ENCODE data around the gene PCDHB4. TPM values are rescaled to one million over a fixed set of nuclear protein-coding genes. Genes with fewer than 3 reads are reported as not detected.
"Not testable (repeated sequence)": the region's sequence is repeated elsewhere in the genome, so short reads cannot be mapped to it uniquely, and the experiment has no call there.

Gene PCDHB4
- polyA plus RNA-seq, 4 donors, result 0.64 to 0.96 TPM; not detected in 2

GRCh38 chr5:141127305-141127704, 5.7 kb downstream of the PCDHB4 start:
- Histone ChIP-seq H3K9me3 (ENCODE audit: control insufficient read depth in 2 of 2, insufficient read depth in 1 of 2, low read depth in 1 of 2, low read length in 1 of 2) (peaks cover 0 to 9% of the 10 kb centered on the region in 2 donors), H3K36me3 (ENCODE audit: control insufficient read depth in 3 of 3, insufficient read depth in 2 of 3, low read depth in 1 of 3, low read length in 3 of 3) (no peaks in the 10 kb centered on the region), H3K4me3 (ENCODE audit: low read depth in 1 of 3, low read length in 3 of 3) (no peak overlapping the region), H3K4me1 (ENCODE audit: control insufficient read depth in 3 of 3, insufficient read depth in 2 of 3, low read depth in 1 of 3, low read length in 2 of 3) (no peaks in the 10 kb centered on the region), H3K27ac (ENCODE audit: low read depth in 1 of 3, low read length in 2 of 3) (no peak overlapping the region), H3K27me3 (ENCODE audit: control insufficient read depth in 3 of 3, insufficient read depth in 3 of 3, low read length in 3 of 3) (no peaks in the 10 kb centered on the region)
- FAIRE-seq (no peak), DNase-seq (no peak)
- WGBS, 3 donors, result 88 to 95% (median 95%) methylated on average over 1 of the region's 1 CpG

DNA sequence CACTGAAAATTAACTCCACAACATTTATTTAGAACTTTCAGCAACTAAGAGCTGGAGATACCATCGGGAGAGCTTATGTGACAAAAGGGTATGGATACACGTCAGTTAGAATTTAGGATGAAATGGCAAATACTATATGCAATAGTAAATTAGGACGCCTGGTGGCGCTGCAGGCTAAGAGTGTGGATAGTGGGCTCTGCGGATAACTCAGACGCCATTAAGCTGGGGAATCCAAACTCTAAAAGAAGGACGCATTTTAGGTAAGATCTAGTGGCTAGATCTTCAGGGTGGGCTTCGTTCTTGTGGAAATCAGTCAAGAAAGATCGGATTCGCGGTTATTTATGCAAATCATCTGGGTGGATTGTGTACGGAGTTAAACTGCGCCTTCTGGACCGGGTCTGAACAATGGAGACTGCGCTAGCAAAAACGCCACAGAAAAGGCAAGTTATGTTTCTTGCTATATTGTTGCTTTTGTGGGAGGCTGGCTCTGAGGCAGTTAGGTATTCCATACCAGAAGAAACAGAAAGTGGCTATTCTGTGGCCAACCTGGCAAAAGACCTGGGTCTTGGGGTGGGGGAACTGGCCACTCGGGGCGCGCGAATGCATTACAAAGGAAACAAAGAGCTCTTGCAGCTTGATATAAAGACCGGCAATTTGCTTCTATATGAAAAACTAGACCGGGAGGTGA, 13.6 kb downstream of the PCDHB4 start, which contains the start of gene PCDHB5:
PCDHB5 (plus strand) TSS at position 177 of the 688 bp plus-strand sequence; CDS start at position 406, 229 bp downstream.
- DNase-seq (no peak), FAIRE-seq (no peak)
- Histone ChIP-seq H3K27ac (ENCODE audit: low read depth in 1 of 3, low read length in 2 of 3) (no peak within 1 kb of the TSS), H3K27me3 (ENCODE audit: control insufficient read depth in 3 of 3, insufficient read depth in 3 of 3, low read length in 3 of 3) (no peaks in the 10 kb centered on the region), H3K4me3 (ENCODE audit: low read depth in 1 of 3, low read length in 3 of 3) (peak within 1 kb of the TSS in 1 of 3 donors; percentile 9), H3K4me1 (ENCODE audit: control insufficient read depth in 3 of 3, insufficient read depth in 2 of 3, low read depth in 1 of 3, low read length in 2 of 3) (no peaks in the 10 kb centered on the region), H3K36me3 (ENCODE audit: control insufficient read depth in 3 of 3, insufficient read depth in 2 of 3, low read depth in 1 of 3, low read length in 3 of 3) (no peaks in the 10 kb centered on the region), H3K9me3 (ENCODE audit: control insufficient read depth in 2 of 2, insufficient read depth in 1 of 2, low read depth in 1 of 2, low read length in 1 of 2) (peaks cover 1 to 23% of the 10 kb centered on the region in 2 donors)
- 22 to 38% (median 32%) methylated on average over 22 of the region's 22 CpGs for WGBS, 3 donors

- no peaks in the 10 kb centered on the region for H3K27me3 ChIP-seq (ENCODE audit: control insufficient read depth in 3 of 3, insufficient read depth in 3 of 3, low read length in 3 of 3)
- FAIRE-seq (no peak), DNase-seq (no peak)
- 48 to 61% (median 56%) methylated on average over 19 of the region's 19 CpGs for WGBS, 3 donors
- H3K9me3 ChIP-seq (ENCODE audit: control insufficient read depth in 2 of 2, insufficient read depth in 1 of 2, low read depth in 1 of 2, low read length in 1 of 2), result peaks cover 1 to 23% of the 10 kb centered on the region in 2 donors
- H3K4me1 ChIP-seq (ENCODE audit: control insufficient read depth in 3 of 3, insufficient read depth in 2 of 3, low read depth in 1 of 3, low read length in 2 of 3), result no peaks in the 10 kb centered on the region
- H3K27ac ChIP-seq (ENCODE audit: low read depth in 1 of 3, low read length in 2 of 3), result no peak overlapping the region
- no peaks in the 10 kb centered on the region for H3K36me3 ChIP-seq (ENCODE audit: control insufficient read depth in 3 of 3, insufficient read depth in 2 of 3, low read depth in 1 of 3, low read length in 3 of 3)
- no peak overlapping the region for H3K4me3 ChIP-seq (ENCODE audit: low read depth in 1 of 3, low read length in 3 of 3)
Measured at GRCh38 chr5:141135718-141136266, 14.2 kb downstream of the PCDHB4 start.

- H3K4me3 ChIP-seq (ENCODE audit: low read depth in 1 of 3, low read length in 3 of 3); H3K27me3 ChIP-seq (ENCODE audit: control insufficient read depth in 3 of 3, insufficient read depth in 3 of 3, low read length in 3 of 3); H3K4me1 ChIP-seq (ENCODE audit: control insufficient read depth in 3 of 3, insufficient read depth in 2 of 3, low read depth in 1 of 3, low read length in 2 of 3); FAIRE-seq; DNase-seq; H3K36me3 ChIP-seq (ENCODE audit: control insufficient read depth in 3 of 3, insufficient read depth in 2 of 3, low read depth in 1 of 3, low read length in 3 of 3); H3K27ac ChIP-seq (ENCODE audit: low read depth in 1 of 3, low read length in 2 of 3): not testable (repeated sequence)
- H3K9me3 ChIP-seq (ENCODE audit: control insufficient read depth in 2 of 2, insufficient read depth in 1 of 2, low read depth in 1 of 2, low read length in 1 of 2), result peaks cover 1 to 28% of the 10 kb centered on the region in 2 donors
- WGBS, 3 donors, result 53 to 69% (median 63%) methylated on average over 18 to 34 of the region's 34 CpGs
Measured at GRCh38 chr5:141137346-141137745, 15.7 kb downstream of the PCDHB4 start.

- Histone ChIP-seq H3K4me3 (ENCODE audit: low read depth in 1 of 3, low read length in 3 of 3) (no peak within 1 kb of the TSS), H3K4me1 (ENCODE audit: control insufficient read depth in 3 of 3, insufficient read depth in 2 of 3, low read depth in 1 of 3, low read length in 2 of 3) (no peaks in the 10 kb centered on the region), H3K27me3 (ENCODE audit: control insufficient read depth in 3 of 3, insufficient read depth in 3 of 3, low read length in 3 of 3) (no peaks in the 10 kb centered on the region), H3K27ac (ENCODE audit: low read depth in 1 of 3, low read length in 2 of 3) (no peak within 1 kb of the TSS), H3K36me3 (ENCODE audit: control insufficient read depth in 3 of 3, insufficient read depth in 2 of 3, low read depth in 1 of 3, low read length in 3 of 3) (no peaks in the 10 kb centered on the region), H3K9me3 (ENCODE audit: control insufficient read depth in 2 of 2, insufficient read depth in 1 of 2, low read depth in 1 of 2, low read length in 1 of 2) (peaks cover 0 to 27% of the 10 kb centered on the region in 2 donors)
- no peak for DNase-seq
- no peak for FAIRE-seq
- 18 to 32% (median 24%) methylated on average over 18 of the region's 18 CpGs for WGBS, 3 donors
Measured at GRCh38 chr5:141149812-141150211, 28.2 kb downstream of the PCDHB4 start, which contains the start of gene PCDHB6. PCDHB6 (plus strand) TSS chr5:141150057; CDS start chr5:141150258, 201 bp downstream.

- Histone ChIP-seq H3K36me3 (ENCODE audit: control insufficient read depth in 3 of 3, insufficient read depth in 2 of 3, low read depth in 1 of 3, low read length in 3 of 3) (no peaks in the 10 kb centered on the region), H3K4me3 (ENCODE audit: low read depth in 1 of 3, low read length in 3 of 3) (no peak overlapping the region), H3K27ac (ENCODE audit: low read depth in 1 of 3, low read length in 2 of 3) (no peak overlapping the region), H3K27me3 (ENCODE audit: control insufficient read depth in 3 of 3, insufficient read depth in 3 of 3, low read length in 3 of 3) (no peaks in the 10 kb centered on the region), H3K4me1 (ENCODE audit: control insufficient read depth in 3 of 3, insufficient read depth in 2 of 3, low read depth in 1 of 3, low read length in 2 of 3) (no peaks in the 10 kb centered on the region), H3K9me3 (ENCODE audit: control insufficient read depth in 2 of 2, insufficient read depth in 1 of 2, low read depth in 1 of 2, low read length in 1 of 2) (peaks cover 0 to 29% of the 10 kb centered on the region in 2 donors)
- DNase-seq (no peak), FAIRE-seq (no peak)
- 47 to 61% (median 54%) methylated on average over 33 of the region's 33 CpGs for WGBS, 3 donors
Measured at GRCh38 chr5:141150224-141150992, 28.8 kb downstream of the PCDHB4 start.

GRCh38 chr5:141150993-141151325, 29.3 kb downstream of the PCDHB4 start:
- 48 to 56% (median 53%) methylated on average over 13 of the region's 13 CpGs for WGBS, 3 donors
- Histone ChIP-seq H3K4me1 (ENCODE audit: control insufficient read depth in 3 of 3, insufficient read depth in 2 of 3, low read depth in 1 of 3, low read length in 2 of 3) (no peaks in the 10 kb centered on the region), H3K36me3 (ENCODE audit: control insufficient read depth in 3 of 3, insufficient read depth in 2 of 3, low read depth in 1 of 3, low read length in 3 of 3) (no peaks in the 10 kb centered on the region), H3K9me3 (ENCODE audit: control insufficient read depth in 2 of 2, insufficient read depth in 1 of 2, low read depth in 1 of 2, low read length in 1 of 2) (peaks cover 0 to 31% of the 10 kb centered on the region in 2 donors), H3K4me3 (ENCODE audit: low read depth in 1 of 3, low read length in 3 of 3) (no peak overlapping the region), H3K27ac (ENCODE audit: low read depth in 1 of 3, low read length in 2 of 3) (no peak overlapping the region), H3K27me3 (ENCODE audit: control insufficient read depth in 3 of 3, insufficient read depth in 3 of 3, low read length in 3 of 3) (no peaks in the 10 kb centered on the region)
- DNase-seq (no peak), FAIRE-seq (no peak)

GRCh38 chr5:141151632-141152031, 30.0 kb downstream of the PCDHB4 start:
- H3K9me3 ChIP-seq (ENCODE audit: control insufficient read depth in 2 of 2, insufficient read depth in 1 of 2, low read depth in 1 of 2, low read length in 1 of 2), result peaks cover 0 to 38% of the 10 kb centered on the region in 2 donors

More at GRCh38 chr5:141151632-141152031, 30.0 kb downstream of the PCDHB4 start:
- not testable (repeated sequence) for H3K27ac ChIP-seq (ENCODE audit: low read depth in 1 of 3, low read length in 2 of 3); H3K27me3 ChIP-seq (ENCODE audit: control insufficient read depth in 3 of 3, insufficient read depth in 3 of 3, low read length in 3 of 3); H3K36me3 ChIP-seq (ENCODE audit: control insufficient read depth in 3 of 3, insufficient read depth in 2 of 3, low read depth in 1 of 3, low read length in 3 of 3); FAIRE-seq; H3K4me1 ChIP-seq (ENCODE audit: control insufficient read depth in 3 of 3, insufficient read depth in 2 of 3, low read depth in 1 of 3, low read length in 2 of 3); H3K4me3 ChIP-seq (ENCODE audit: low read depth in 1 of 3, low read length in 3 of 3); DNase-seq
- WGBS, 3 donors, result 45 to 68% (median 66%) methylated on average over 21 to 39 of the region's 41 CpGs

All from small intestine (tissue), 7 donors.